HG03558 (cell line): ENCODE measurements around the gene RAB6B.

Source experiments
- ATAC-seq: cut with Tn5 transposase; IDR thresholded peaks from one replicate; pipeline ENCODE4 v1.9.1; 2021; ENCODE audit warnings: moderate number of reproducible peaks; ENCODE audit not compliant: unreplicated experiment; ENCODE audit errors: extremely low read depth

RAB6B gene

GRCh38 chr3:133931084-133931483, 35.4 kb upstream of the RAB6B start:
- ATAC-seq = no peak

- no peak for ATAC-seq
These were observed 34.8 kb upstream of the RAB6B start for GRCh38 chr3:133930341-133930933.

GRCh38 chr3:133928903-133929607, 33.4 kb upstream of the RAB6B start:
- no peak for ATAC-seq

GRCh38 chr3:133928136-133928893, 32.6 kb upstream of the RAB6B start:
- no peak for ATAC-seq

- ATAC-seq = peak; percentile 47
These were observed 31.9 kb upstream of the RAB6B start for GRCh38 chr3:133927540-133928066.

GRCh38 chr3:133926736-133927539, 31.3 kb upstream of the RAB6B start:
- no peak for ATAC-seq

- ATAC-seq = no peak
These were observed 30.5 kb upstream of the RAB6B start for GRCh38 chr3:133925960-133926735.

GRCh38 chr3:133924041-133924440, 28.4 kb upstream of the RAB6B start:
- no peak for ATAC-seq

GRCh38 chr3:133921592-133921991, 25.9 kb upstream of the RAB6B start:
- no peak for ATAC-seq

- no peak for ATAC-seq
These were observed 21.5 kb upstream of the RAB6B start for GRCh38 chr3:133917144-133917543.

GRCh38 chr3:133915685-133916658, 20.3 kb upstream of the RAB6B start:
- no peak for ATAC-seq

GRCh38 chr3:133914839-133915600, 19.3 kb upstream of the RAB6B start:
- ATAC-seq = no peak

GRCh38 chr3:133910422-133910821, 14.7 kb upstream of the RAB6B start:
- no peak for ATAC-seq

- ATAC-seq = no peak
These were observed 9.7 kb upstream of the RAB6B start for GRCh38 chr3:133905376-133905775.

- ATAC-seq = no peak
These were observed 6.2 kb upstream of the RAB6B start for GRCh38 chr3:133901847-133902246.

GRCh38 chr3:133901083-133901482, 5.4 kb upstream of the RAB6B start:
- no peak for ATAC-seq

- ATAC-seq = no peak
These were observed 3.6 kb upstream of the RAB6B start for GRCh38 chr3:133899311-133899710.

GRCh38 chr3:133897547-133897946, 1.9 kb upstream of the RAB6B start:
- no peak for ATAC-seq
